Spleen (tissue), 7 donors: ENCODE data around the gene ZDHHC14.

Experiments
- POLR2A ChIP-seq, 3 donors: fragments of 450-650 bp; IDR thresholded peaks; one replicate each; pipeline ENCODE4 v1.5.1; 2017; ENCODE audit warnings: antibody characterized with exemption in 3 of 3, mild to moderate bottlenecking in 1 of 3
- POLR2AphosphoS5 ChIP-seq, 3 donors: sonication (generic); formaldehyde crosslinking; IDR thresholded peaks; one replicate each; pipeline ENCODE4 v1.5.1; 2017; ENCODE audit warnings: antibody characterized with exemption in 3 of 3
- TF ChIP-seq, protein P1 (sequence below), 11 experiments: fragments of 200-600 bp in 7 of 11; fragments of 450-650 bp in 4 of 11; sonication (generic) in 4 of 11; IDR thresholded peaks in 8 of 11; conservative IDR thresholded peaks in 3 of 11; 1 replicate in 7 of 11; 2 replicates in 4 of 11; pipeline versions ENCODE4 v1.4.0 to v1.8.0; 2016 to 2021; ENCODE audit warnings: antibody characterized with exemption in 11 of 11, inconsistent platforms in 4 of 11, mild to moderate bottlenecking in 1 of 11
- donor health status: DM: no; HTN: no; CAD: no; lungs with moderate emphysema.
- donor health status: DM: no; HTN: no; CAD: no.
- donor health status: DM: no; HTN: no; CAD: no.

DNA sequence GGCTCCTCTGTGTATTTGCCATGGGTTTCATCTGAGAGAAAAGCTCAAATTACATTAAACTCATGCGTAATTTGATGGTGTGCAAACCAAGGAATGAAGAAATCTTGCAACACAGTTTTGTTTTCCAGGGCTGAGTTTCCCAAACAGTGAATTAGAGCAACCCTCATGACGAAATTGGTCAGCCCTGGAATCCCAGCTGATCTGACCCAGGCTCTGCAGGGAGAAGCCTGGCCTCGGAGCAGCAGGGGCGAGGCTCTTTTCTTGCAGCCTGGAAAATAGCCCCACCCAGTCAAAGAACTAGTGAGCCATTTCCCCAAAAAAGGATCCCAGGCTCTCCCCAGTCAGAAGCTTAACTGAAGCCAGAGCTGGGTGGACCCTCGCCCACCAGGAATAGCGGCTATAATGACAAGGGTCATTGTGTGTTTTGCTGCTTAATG, 334.8 kb downstream of the ZDHHC14 start:
- TF ChIP-seq, protein P1, sequence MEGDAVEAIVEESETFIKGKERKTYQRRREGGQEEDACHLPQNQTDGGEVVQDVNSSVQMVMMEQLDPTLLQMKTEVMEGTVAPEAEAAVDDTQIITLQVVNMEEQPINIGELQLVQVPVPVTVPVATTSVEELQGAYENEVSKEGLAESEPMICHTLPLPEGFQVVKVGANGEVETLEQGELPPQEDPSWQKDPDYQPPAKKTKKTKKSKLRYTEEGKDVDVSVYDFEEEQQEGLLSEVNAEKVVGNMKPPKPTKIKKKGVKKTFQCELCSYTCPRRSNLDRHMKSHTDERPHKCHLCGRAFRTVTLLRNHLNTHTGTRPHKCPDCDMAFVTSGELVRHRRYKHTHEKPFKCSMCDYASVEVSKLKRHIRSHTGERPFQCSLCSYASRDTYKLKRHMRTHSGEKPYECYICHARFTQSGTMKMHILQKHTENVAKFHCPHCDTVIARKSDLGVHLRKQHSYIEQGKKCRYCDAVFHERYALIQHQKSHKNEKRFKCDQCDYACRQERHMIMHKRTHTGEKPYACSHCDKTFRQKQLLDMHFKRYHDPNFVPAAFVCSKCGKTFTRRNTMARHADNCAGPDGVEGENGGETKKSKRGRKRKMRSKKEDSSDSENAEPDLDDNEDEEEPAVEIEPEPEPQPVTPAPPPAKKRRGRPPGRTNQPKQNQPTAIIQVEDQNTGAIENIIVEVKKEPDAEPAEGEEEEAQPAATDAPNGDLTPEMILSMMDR (IDR thresholded peaks at IDR 0.05 in 8 of 11, conservative IDR thresholded peaks at IDR 0.05 in 3 of 11) = no peak
- peak in 1 of 3 donors; percentile 13 for TF ChIP-seq POLR2AphosphoS5 (IDR thresholded peaks at IDR 0.05)
- TF ChIP-seq POLR2A (IDR thresholded peaks at IDR 0.05) = no peak
